Upper lobe of right lung (tissue), 1 donor: ENCODE data around the gene ARHGEF2. TPM values are rescaled to one million over a fixed set of nuclear protein-coding genes. Genes with fewer than 3 reads are reported as not detected.

ENCODE experiments used
- ATAC-seq: fragments of 200-7000 bp; cut with Tn5 transposase; one replicate; pipeline ENCODE4 v1.9.1; 2020; ENCODE audit warnings: mild to moderate bottlenecking, moderate library complexity
- DNase-seq: peaks from one replicate; pipeline ENCODE4 v3.0.0-alpha.2; 2020
- H3K27ac ChIP-seq: fragments of 200-600 bp; one replicate; pipeline ENCODE4 v1.8.0; 2022
- H3K27me3 ChIP-seq: fragments of 200-600 bp; one replicate; pipeline ENCODE4 v1.8.0; 2022; ENCODE audit warnings: mild to moderate bottlenecking
- H3K36me3 ChIP-seq: fragments of 200-600 bp; one replicate; pipeline ENCODE4 v1.8.0; 2022
- H3K4me1 ChIP-seq: fragments of 200-600 bp; one replicate; pipeline ENCODE4 v1.8.0; 2022
- H3K4me3 ChIP-seq: fragments of 200-600 bp; one replicate; pipeline ENCODE4 v1.8.0; 2022; ENCODE audit warnings: mild to moderate bottlenecking
- H3K9me3 ChIP-seq: fragments of 200-600 bp; one replicate; pipeline ENCODE4 v1.8.0; 2022
- CTCF ChIP-seq: fragments of 200-600 bp; IDR thresholded peaks from one replicate; pipeline ENCODE4 v1.8.0; 2022; ENCODE audit warnings: antibody characterized with exemption
- intact Hi-C: fragments of 100-400 bp; cut with DNase I; formaldehyde crosslinking; loops from one replicate; pipeline ENCODE4 v1.11.0; 2022
- total RNA-seq: library from RNA; stranded (reverse); fragmentation: NEBNext Ultra II Directional; extraction: Animal tissue kit (Norgen Biotek cat#: 25700); gene quantifications from one replicate; pipeline ENCODE4 v1.2.1, GENCODE V29; 2021
- donor health status: DM: no; HTN: yes; CAD: no; lungs with severe emphysema.

Gene ARHGEF2
- total RNA-seq, 1 donor from 2014 or later = 220 TPM

GRCh38 chr1:155982106-155982505 is 3.8 kb upstream of the ARHGEF2 start:
- Histone ChIP-seq H3K4me1 (peaks cover 54% of the 10 kb centered on the region), H3K36me3 (no peaks in the 10 kb centered on the region), H3K4me3 (no peak overlapping the region), H3K9me3 (no peaks in the 10 kb centered on the region), H3K27ac (peak overlapping the region; percentile 93), H3K27me3 (no peaks in the 10 kb centered on the region)
- ATAC-seq = no peak
- intact Hi-C loops = no loop called here
- no peak for DNase-seq
- no peak for TF ChIP-seq CTCF

GRCh38 chr1:155981266-155982088 is 3.1 kb upstream of the ARHGEF2 start:
- no peak for TF ChIP-seq CTCF
- ATAC-seq (peak; percentile 56), DNase-seq (no peak)
- Histone ChIP-seq H3K27ac (peak overlapping the region; percentile 93), H3K4me1 (peaks cover 57% of the 10 kb centered on the region), H3K4me3 (no peak overlapping the region), H3K27me3 (no peaks in the 10 kb centered on the region), H3K9me3 (no peaks in the 10 kb centered on the region), H3K36me3 (no peaks in the 10 kb centered on the region)
- intact Hi-C loops = no loop called here

- Histone ChIP-seq H3K4me3 (peak overlapping the region; percentile 91), H3K9me3 (no peaks in the 10 kb centered on the region), H3K36me3 (no peaks in the 10 kb centered on the region), H3K4me1 (peaks cover 70% of the 10 kb centered on the region), H3K27me3 (no peaks in the 10 kb centered on the region), H3K27ac (peak overlapping the region; percentile 93)
- no peak for TF ChIP-seq CTCF
- ATAC-seq (no peak), DNase-seq (no peak)
- intact Hi-C loops = no loop called here
Observed at GRCh38 chr1:155979597-155980343, 1.4 kb upstream of the ARHGEF2 start.

GRCh38 chr1:155978973-155979429 is 654 bp upstream of the ARHGEF2 start:
- TF ChIP-seq CTCF = no peak
- peak; percentile 5 for ATAC-seq
- intact Hi-C loops = no loop called here

GRCh38 chr1:155977690-155978324 is 540 bp downstream of the ARHGEF2 start:
- peak overlapping the region; percentile 91 for H3K4me3 ChIP-seq
- H3K36me3 ChIP-seq = peaks cover 10% of the 10 kb centered on the region
- ATAC-seq = peak; percentile 49
- intact Hi-C loops = no loop called here
- H3K27me3 ChIP-seq = no peaks in the 10 kb centered on the region
- peaks cover 78% of the 10 kb centered on the region for H3K4me1 ChIP-seq
- no peaks in the 10 kb centered on the region for H3K9me3 ChIP-seq
- no peak for TF ChIP-seq CTCF
- peak overlapping the region; percentile 93 for H3K27ac ChIP-seq
- DNase-seq = peak; percentile 78

More at GRCh38 chr1:155978973-155979429, 654 bp upstream of the ARHGEF2 start:
- peaks cover 78% of the 10 kb centered on the region for H3K4me1 ChIP-seq
- peaks cover 2% of the 10 kb centered on the region for H3K36me3 ChIP-seq
- DNase-seq = no peak
- peak overlapping the region; percentile 91 for H3K4me3 ChIP-seq
- H3K27me3 ChIP-seq = no peaks in the 10 kb centered on the region
- no peaks in the 10 kb centered on the region for H3K9me3 ChIP-seq
- H3K27ac ChIP-seq = peak overlapping the region; percentile 93
